ENCODE measurements around the gene SH3GLB2. TPM values are rescaled to one million over a fixed set of nuclear protein-coding genes. Genes with fewer than 3 reads are reported as not detected.

Gene SH3GLB2
- total RNA-seq, 6 experiments from 2014 or later, result 38.1 to 56.1 (median 42.7) TPM

- DNase-seq, result no peak
- H3K9me3 Mint-ChIP-seq, result no peaks in the 10 kb centered on the region
- no peak overlapping the region for H3K4me3 Mint-ChIP-seq
- H3K4me1 Mint-ChIP-seq (ENCODE audit: low read depth), result no peaks in the 10 kb centered on the region
- no peak overlapping the region for H3K27ac Mint-ChIP-seq
- H3K27me3 Mint-ChIP-seq (ENCODE audit: insufficient read depth), result peaks cover 1% of the 10 kb centered on the region; the same call in 1 of the 2 replicates
- no peak for TF ChIP-seq CTCF (IDR thresholded peaks at IDR 0.05)
- H3K36me3 Mint-ChIP-seq (ENCODE audit: low read depth), result no peaks in the 10 kb centered on the region
Measured at GRCh38 chr9:129073404-129073803, 45.3 kb upstream of the SH3GLB2 start.

- Mint-ChIP-seq H3K9me3 (no peaks in the 10 kb centered on the region), H3K27me3 (ENCODE audit: insufficient read depth) (peaks cover 1% of the 10 kb centered on the region; the same call in 1 of the 2 replicates), H3K27ac (no peak overlapping the region), H3K4me3 (no peak overlapping the region), H3K4me1 (ENCODE audit: low read depth) (no peaks in the 10 kb centered on the region), H3K36me3 (ENCODE audit: low read depth) (no peaks in the 10 kb centered on the region)
- TF ChIP-seq CTCF (IDR thresholded peaks at IDR 0.05), result no peak
- no peak for DNase-seq
Measured at GRCh38 chr9:129072171-129072570, 44.0 kb upstream of the SH3GLB2 start.

- TF ChIP-seq CTCF (IDR thresholded peaks at IDR 0.05), result no peak
- no peaks in the 10 kb centered on the region for H3K9me3 Mint-ChIP-seq
- H3K27ac Mint-ChIP-seq, result no peak overlapping the region
- H3K27me3 Mint-ChIP-seq (ENCODE audit: insufficient read depth), result peaks cover 1% of the 10 kb centered on the region; the same call in 1 of the 2 replicates
- DNase-seq, result no peak
- no peaks in the 10 kb centered on the region for H3K4me1 Mint-ChIP-seq (ENCODE audit: low read depth)
- no peaks in the 10 kb centered on the region for H3K36me3 Mint-ChIP-seq (ENCODE audit: low read depth)
- no peak overlapping the region for H3K4me3 Mint-ChIP-seq
Measured at GRCh38 chr9:129071526-129072126, 43.5 kb upstream of the SH3GLB2 start.

DNA sequence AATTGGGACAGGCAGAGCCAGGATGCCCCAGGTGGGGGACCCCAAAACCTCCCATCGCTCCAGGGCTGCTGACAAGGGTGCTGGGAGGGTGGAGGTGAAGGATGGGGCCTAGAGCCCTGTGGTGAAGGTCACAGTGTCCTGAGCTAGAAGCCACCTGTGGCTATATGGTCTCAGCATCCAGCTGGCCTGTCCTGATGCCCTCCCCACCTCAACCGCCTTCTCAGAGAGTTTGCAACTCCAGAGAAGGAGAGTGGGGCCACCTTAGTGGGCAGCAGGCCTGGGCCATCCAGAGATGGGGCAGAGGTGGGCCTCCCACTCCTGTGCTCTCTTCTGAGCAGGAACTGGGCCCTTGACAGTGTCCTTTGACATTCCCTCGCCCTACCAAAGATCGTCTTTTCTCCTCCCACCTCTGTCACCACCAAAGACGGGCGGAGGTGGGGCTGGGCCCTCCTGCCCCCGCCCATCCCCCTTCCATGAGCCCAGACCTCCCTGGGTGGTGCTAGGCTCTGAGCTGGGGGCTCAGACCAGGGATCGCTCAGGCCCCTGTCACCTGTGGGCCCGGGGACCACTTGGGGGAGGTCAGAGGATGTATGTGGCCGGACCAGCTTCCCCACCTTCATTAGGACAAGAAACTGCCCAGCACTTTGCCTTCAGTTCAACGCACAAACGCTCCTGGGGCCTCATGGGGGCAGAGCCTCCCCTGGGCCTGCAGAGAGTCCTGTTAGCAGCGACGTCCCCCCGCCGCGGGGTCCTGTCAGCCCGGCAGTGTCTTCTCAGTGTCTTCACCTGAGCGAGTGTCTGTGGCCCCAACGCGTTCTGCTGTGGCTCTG lies 42.8 kb upstream of the SH3GLB2 start:
- H3K4me3 Mint-ChIP-seq, result no peak overlapping the region
- no peak for TF ChIP-seq CTCF (IDR thresholded peaks at IDR 0.05)
- no peak for DNase-seq
- no peaks in the 10 kb centered on the region for H3K9me3 Mint-ChIP-seq
- H3K27ac Mint-ChIP-seq, result no peak overlapping the region
- peaks cover 1% of the 10 kb centered on the region; the same call in 1 of the 2 replicates for H3K27me3 Mint-ChIP-seq (ENCODE audit: insufficient read depth)
- peaks cover 1% of the 10 kb centered on the region; the same call in 1 of the 2 replicates for H3K36me3 Mint-ChIP-seq (ENCODE audit: low read depth)
- H3K4me1 Mint-ChIP-seq (ENCODE audit: low read depth), result no peaks in the 10 kb centered on the region

DNA sequence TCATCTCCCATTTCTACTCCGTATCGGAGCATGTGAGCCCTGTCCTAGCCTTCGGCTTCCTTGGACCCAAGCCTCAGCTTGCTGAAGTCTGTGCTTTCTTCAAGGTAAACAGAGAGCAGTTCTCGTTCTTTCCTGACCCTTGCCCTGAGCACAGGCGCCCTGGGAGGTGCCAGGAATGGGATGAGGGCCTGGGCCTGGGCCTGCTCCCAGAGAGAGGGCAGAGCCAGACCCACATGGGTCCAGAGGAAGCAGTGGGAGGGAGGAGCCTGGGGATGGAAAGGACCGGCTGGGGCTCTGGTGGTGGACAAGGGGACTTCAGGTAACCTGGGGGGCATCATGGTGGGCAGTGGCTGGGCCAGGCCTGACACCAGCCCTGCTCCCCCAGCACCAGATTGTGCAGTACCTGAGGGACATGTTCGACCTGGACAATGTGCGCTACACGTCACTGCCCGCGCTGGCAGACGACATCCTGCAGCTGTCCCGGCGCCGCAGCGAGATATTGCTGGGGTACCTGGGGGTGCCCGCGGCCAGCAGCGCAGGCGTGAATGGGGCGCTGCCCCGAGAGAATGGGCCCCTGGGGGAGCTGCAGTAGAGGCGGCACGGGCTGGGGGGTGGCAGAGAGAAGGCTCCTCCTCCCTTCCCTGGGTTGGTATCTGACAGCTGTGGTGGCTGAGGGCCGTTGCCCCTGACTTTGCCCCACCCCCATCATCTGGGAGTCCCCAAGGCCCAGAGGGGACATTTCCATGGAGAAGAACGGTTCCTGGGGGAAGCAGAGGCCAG lies 41.9 kb upstream of the SH3GLB2 start:
- H3K27ac Mint-ChIP-seq, result no peak overlapping the region
- DNase-seq, result no peak
- H3K4me3 Mint-ChIP-seq, result no peak overlapping the region

More for the DNA sequence above, 41.9 kb upstream of the SH3GLB2 start:
- Mint-ChIP-seq H3K9me3 (no peaks in the 10 kb centered on the region), H3K36me3 (ENCODE audit: low read depth) (peaks cover 8% of the 10 kb centered on the region), H3K27me3 (ENCODE audit: insufficient read depth) (no peaks in the 10 kb centered on the region), H3K4me1 (ENCODE audit: low read depth) (no peaks in the 10 kb centered on the region)
- TF ChIP-seq CTCF (IDR thresholded peaks at IDR 0.05), result no peak

Data from HFFc6 (cell line).